K562 (cell line): ENCODE data around the gene RCC2. TPM values are rescaled to one million over a fixed set of nuclear protein-coding genes. Genes with fewer than 3 reads are reported as not detected.

Source experiments
- ELF1 ChIP-seq: fragments of 200-800 bp; sonication (Bioruptor generic); IDR thresholded peaks from 2 replicates; pipeline ENCODE4 v1.6.1; 2016; ENCODE audit warnings: missing genetic modification characterization, missing compliant biosample characterization
- FOXP1 ChIP-seq: sonication (generic); formaldehyde crosslinking; IDR thresholded peaks from 2 replicates; pipeline ENCODE4 v1.8.0; 2022; ENCODE audit warnings: mild to moderate bottlenecking, missing genetic modification reagents
- HDAC1 ChIP-seq, 2 experiments: fragments of 450-650 bp; IDR thresholded peaks; 2 replicates each; pipeline ENCODE4 v1.6.1; 2016 to 2017; ENCODE audit warnings: inconsistent platforms in 1 of 2, mild to moderate bottlenecking in 1 of 2, moderate library complexity in 1 of 2
- HNRNPL ChIP-seq: fragments of 200-400 bp; formaldehyde crosslinking; IDR thresholded peaks from 2 replicates; pipeline ENCODE4 v1.6.1; 2017; ENCODE audit warnings: low read depth, mild to moderate bottlenecking, low read length
- HNRNPLL ChIP-seq: fragments of 200-400 bp; formaldehyde crosslinking; IDR thresholded peaks from 2 replicates; pipeline ENCODE4 v1.6.1; 2017; ENCODE audit warnings: low read length, low read depth, mild to moderate bottlenecking; ENCODE audit not compliant: poor library complexity, severe bottlenecking
- NCOA2 ChIP-seq, 2 experiments: fragments of 450-650 bp; IDR thresholded peaks; 2 replicates each; pipeline ENCODE4 v1.6.1; 2018; ENCODE audit warnings: mild to moderate bottlenecking in 2 of 2, moderate library complexity in 1 of 2; ENCODE audit not compliant: partially characterized antibody in 2 of 2
- NR2C1 ChIP-seq, 2 experiments: fragments of 450-650 bp; IDR thresholded peaks; 2 replicates each; pipeline ENCODE4 v1.6.1; 2017; ENCODE audit warnings: mild to moderate bottlenecking in 2 of 2, antibody characterized with exemption in 1 of 2, inconsistent platforms in 1 of 2, missing compliant biosample characterization in 1 of 2, missing genetic modification characterization in 1 of 2
- RBBP5 ChIP-seq: fragments of 200-600 bp; sonication (generic); IDR thresholded peaks from 2 replicates; pipeline ENCODE4 v1.6.1; 2012; ENCODE audit warnings: borderline replicate concordance, mild to moderate bottlenecking, low read length, control low read depth, inconsistent platforms; ENCODE audit not compliant: insufficient read depth, poor library complexity, severe bottlenecking
- TARDBP ChIP-seq: fragments of 450-650 bp; IDR thresholded peaks from 2 replicates; pipeline ENCODE4 v1.6.1; 2016
- ZBTB7A ChIP-seq: IDR thresholded peaks from 2 replicates; pipeline ENCODE4 v1.6.1; 2011; ENCODE audit warnings: low read depth, mild to moderate bottlenecking, low read length, moderate library complexity, borderline replicate concordance; ENCODE audit not compliant: control insufficient read depth
- ZC3H11A ChIP-seq: IDR thresholded peaks from 2 replicates; pipeline ENCODE4 v1.6.1; 2012; ENCODE audit warnings: low read depth, low read length, improper control_type of control experiment
- ZNF174 ChIP-seq: fragments of 250-450 bp; sonication (Bioruptor Pico); IDR thresholded peaks from 2 replicates; pipeline ENCODE4 v1.4.0; 2020; ENCODE audit warnings: mild to moderate bottlenecking
- ZNF184 ChIP-seq: sonication (generic); formaldehyde crosslinking; IDR thresholded peaks from 2 replicates; pipeline ENCODE4 v1.5.0; 2020; ENCODE audit warnings: missing genetic modification reagents
- ZNF696 ChIP-seq: fragments of 250-450 bp; sonication (Bioruptor Pico); conservative IDR thresholded peaks from 2 replicates; pipeline ENCODE4 v1.4.0; 2020; ENCODE audit warnings: mild to moderate bottlenecking, moderate library complexity
- ZSCAN32 ChIP-seq: fragments of 450-650 bp; formaldehyde crosslinking; IDR thresholded peaks from 2 replicates; pipeline ENCODE4 v1.4.0; 2020; ENCODE audit warnings: mild to moderate bottlenecking, moderate library complexity
- polyA plus RNA-seq, 8 experiments: library from polyadenylated mRNA; depleted of rRNA in 4 of 8; stranded (reverse) in 5 of 8; unstranded in 3 of 8; fragments of >200 nt; fragmentation: Nextera tagmentation in 2 of 8; fragmentation: Illumina TruSeq in 1 of 8; extraction: Ambion mirVana in 2 of 8; extraction: Trizol in 1 of 8; gene quantifications; 2 replicates each; pipeline versions ENCODE4 v1.2.1 to v1.2.3, GENCODE V29; 2011 to 2014; ENCODE audit warnings: inconsistent platforms in 1 of 8, missing spikeins in 1 of 8
- total RNA-seq, 7 experiments: library from RNA; depleted of rRNA in 6 of 7; stranded (reverse); fragments of >200 nt in 6 of 7; fragmentation: Illumina TruSeq in 2 of 7; extraction: Trizol in 2 of 7; gene quantifications; 2 replicates each; pipeline versions ENCODE4 v1.2.1 to v1.2.3, GENCODE V29; 2011 to 2021; ENCODE audit warnings: low replicate concordance in 1 of 7
- TF ChIP-seq, protein P1 (sequence below): IDR thresholded peaks from 3 replicates; pipeline ENCODE4 v1.6.1; 2011; ENCODE audit warnings: borderline replicate concordance, mild to moderate bottlenecking, moderate library complexity; ENCODE audit not compliant: insufficient read length; ENCODE audit errors: extremely low read depth
- TF ChIP-seq, protein P2 (sequence below): fragments of 450-650 bp; IDR thresholded peaks from 2 replicates; pipeline ENCODE4 v1.6.1; 2018; ENCODE audit not compliant: partially characterized antibody
- TF ChIP-seq, protein P3 (sequence below): fragments of 250-450 bp; sonication (Bioruptor Pico); IDR thresholded peaks from 2 replicates; pipeline ENCODE4 v1.4.0; 2020; ENCODE audit warnings: mild to moderate bottlenecking, moderate library complexity

The RCC2 gene
- total and polyA plus RNA-seq, 9 of the 15 experiments (the other 6 are each of a cell fraction or from before 2014, with no cell fraction given) = 31.8 to 292 (median 116) TPM

DNA sequence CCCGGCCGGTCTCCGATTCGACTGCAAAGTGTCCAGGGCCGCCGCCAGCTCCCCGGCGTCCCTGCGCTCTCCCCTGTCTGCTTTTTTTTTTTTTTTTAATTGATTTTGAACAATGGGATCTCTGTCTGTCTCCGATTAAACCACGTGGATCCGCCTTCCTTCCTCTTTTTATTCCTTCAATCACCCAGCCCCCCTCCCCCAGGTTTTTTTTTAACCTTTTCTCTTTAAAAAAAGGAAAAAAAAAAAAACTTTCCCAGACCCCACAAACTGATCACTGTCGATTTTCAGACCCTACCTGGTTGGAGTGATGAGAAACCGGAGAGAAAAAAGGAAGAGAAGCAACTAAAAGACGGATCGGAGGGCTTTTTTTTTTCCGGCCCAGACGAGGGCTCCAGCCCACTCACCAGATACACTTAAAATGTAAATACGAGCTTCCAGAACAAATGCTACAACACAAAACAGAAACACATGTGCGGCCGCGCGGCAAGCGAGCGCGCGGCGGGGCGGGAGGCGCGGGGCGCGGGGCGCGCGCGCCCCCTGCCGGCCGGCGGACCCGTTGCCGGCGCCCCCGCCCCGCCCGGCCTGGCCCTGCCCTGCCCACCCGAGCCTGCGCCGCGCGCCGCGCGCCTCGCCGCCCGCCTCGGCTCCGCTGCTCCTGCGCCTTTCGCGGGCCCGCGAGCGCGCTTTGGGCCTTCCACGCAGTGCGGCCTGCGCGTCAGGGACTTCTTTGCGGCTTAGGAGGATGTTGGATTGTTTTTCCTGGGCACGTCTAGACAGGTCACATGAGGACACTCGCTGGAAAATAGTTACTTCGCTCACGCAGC is at the start of gene RCC2 (continued):
- TF ChIP-seq HDAC1 (IDR thresholded peaks at IDR 0.05) = peak in 1 of 2 experiments; percentile 49; a peak in 1 of 4 replicates
- TF ChIP-seq HNRNPL = no peak
- TF ChIP-seq ZNF184 (CRISPR knock-in tag) = 0 out of 2 replicates have a peak, but pooled peaks have one; percentile 32
- no peak for TF ChIP-seq NR2C1 (IDR thresholded peaks at IDR 0.05)
- no peak for TF ChIP-seq NR2C1 (tag; IDR thresholded peaks at IDR 0.05)
- TF ChIP-seq, protein P1, sequence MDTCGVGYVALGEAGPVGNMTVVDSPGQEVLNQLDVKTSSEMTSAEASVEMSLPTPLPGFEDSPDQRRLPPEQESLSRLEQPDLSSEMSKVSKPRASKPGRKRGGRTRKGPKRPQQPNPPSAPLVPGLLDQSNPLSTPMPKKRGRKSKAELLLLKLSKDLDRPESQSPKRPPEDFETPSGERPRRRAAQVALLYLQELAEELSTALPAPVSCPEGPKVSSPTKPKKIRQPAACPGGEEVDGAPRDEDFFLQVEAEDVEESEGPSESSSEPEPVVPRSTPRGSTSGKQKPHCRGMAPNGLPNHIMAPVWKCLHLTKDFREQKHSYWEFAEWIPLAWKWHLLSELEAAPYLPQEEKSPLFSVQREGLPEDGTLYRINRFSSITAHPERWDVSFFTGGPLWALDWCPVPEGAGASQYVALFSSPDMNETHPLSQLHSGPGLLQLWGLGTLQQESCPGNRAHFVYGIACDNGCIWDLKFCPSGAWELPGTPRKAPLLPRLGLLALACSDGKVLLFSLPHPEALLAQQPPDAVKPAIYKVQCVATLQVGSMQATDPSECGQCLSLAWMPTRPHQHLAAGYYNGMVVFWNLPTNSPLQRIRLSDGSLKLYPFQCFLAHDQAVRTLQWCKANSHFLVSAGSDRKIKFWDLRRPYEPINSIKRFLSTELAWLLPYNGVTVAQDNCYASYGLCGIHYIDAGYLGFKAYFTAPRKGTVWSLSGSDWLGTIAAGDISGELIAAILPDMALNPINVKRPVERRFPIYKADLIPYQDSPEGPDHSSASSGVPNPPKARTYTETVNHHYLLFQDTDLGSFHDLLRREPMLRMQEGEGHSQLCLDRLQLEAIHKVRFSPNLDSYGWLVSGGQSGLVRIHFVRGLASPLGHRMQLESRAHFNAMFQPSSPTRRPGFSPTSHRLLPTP = no peak
- peak; percentile 57; the same call in 1 of the 2 replicates for TF ChIP-seq ZBTB7A
- TF ChIP-seq ZNF696 (CRISPR knock-in tag) = no peak
- TF ChIP-seq ZSCAN32 = no peak
- TF ChIP-seq RBBP5 = peak; percentile 47
- no peak for TF ChIP-seq ZC3H11A
- no peak for TF ChIP-seq ZNF174 (CRISPR knock-in tag)
- TF ChIP-seq, protein P2, sequence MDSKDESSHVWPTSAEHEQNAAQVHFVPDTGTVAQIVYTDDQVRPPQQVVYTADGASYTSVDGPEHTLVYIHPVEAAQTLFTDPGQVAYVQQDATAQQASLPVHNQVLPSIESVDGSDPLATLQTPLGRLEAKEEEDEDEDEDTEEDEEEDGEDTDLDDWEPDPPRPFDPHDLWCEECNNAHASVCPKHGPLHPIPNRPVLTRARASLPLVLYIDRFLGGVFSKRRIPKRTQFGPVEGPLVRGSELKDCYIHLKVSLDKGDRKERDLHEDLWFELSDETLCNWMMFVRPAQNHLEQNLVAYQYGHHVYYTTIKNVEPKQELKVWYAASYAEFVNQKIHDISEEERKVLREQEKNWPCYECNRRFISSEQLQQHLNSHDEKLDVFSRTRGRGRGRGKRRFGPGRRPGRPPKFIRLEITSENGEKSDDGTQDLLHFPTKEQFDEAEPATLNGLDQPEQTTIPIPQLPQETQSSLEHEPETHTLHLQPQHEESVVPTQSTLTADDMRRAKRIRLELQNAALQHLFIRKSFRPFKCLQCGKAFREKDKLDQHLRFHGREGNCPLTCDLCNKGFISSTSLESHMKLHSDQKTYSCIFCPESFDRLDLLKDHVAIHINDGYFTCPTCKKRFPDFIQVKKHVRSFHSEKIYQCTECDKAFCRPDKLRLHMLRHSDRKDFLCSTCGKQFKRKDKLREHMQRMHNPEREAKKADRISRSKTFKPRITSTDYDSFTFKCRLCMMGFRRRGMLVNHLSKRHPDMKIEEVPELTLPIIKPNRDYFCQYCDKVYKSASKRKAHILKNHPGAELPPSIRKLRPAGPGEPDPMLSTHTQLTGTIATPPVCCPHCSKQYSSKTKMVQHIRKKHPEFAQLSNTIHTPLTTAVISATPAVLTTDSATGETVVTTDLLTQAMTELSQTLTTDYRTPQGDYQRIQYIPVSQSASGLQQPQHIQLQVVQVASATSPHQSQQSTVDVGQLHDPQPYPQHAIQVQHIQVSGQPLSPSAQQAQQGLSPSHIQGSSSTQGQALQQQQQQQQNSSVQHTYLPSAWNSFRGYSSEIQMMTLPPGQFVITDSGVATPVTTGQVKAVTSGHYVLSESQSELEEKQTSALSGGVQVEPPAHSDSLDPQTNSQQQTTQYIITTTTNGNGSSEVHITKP = no peak
- TF ChIP-seq NCOA2 (IDR thresholded peaks at IDR 0.05; ENCODE audit: partially characterized antibody in 2 of 2) = no peak
- TF ChIP-seq FOXP1 = peak; percentile 67; the same call in 1 of the 2 replicates
- peak; percentile 92 for TF ChIP-seq HNRNPLL
- TF ChIP-seq TARDBP = peak; percentile 91; the same call in 1 of the 2 replicates
- TF ChIP-seq, protein P3, sequence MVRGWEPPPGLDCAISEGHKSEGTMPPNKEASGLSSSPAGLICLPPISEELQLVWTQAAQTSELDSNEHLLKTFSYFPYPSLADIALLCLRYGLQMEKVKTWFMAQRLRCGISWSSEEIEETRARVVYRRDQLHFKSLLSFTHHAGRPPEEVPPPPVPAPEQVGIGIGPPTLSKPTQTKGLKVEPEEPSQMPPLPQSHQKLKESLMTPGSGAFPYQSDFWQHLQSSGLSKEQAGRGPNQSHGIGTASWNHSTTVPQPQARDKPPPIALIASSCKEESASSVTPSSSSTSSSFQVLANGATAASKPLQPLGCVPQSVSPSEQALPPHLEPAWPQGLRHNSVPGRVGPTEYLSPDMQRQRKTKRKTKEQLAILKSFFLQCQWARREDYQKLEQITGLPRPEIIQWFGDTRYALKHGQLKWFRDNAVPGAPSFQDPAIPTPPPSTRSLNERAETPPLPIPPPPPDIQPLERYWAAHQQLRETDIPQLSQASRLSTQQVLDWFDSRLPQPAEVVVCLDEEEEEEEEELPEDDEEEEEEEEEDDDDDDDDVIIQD (CRISPR knock-in tag) = no peak
- no peak for TF ChIP-seq ELF1 (tag)
